Breast epithelium (tissue), 3 donors: ENCODE data around the gene CD247.

ENCODE experiments used
- CTCF ChIP-seq, 3 donors: fragments of 450-650 bp; IDR thresholded peaks; one replicate each; pipeline ENCODE4 v1.5.1; 2016 to 2017; ENCODE audit warnings: antibody characterized with exemption in 3 of 3, mild to moderate bottlenecking in 3 of 3, moderate library complexity in 3 of 3
- POLR2A ChIP-seq: fragments of 450-650 bp; IDR thresholded peaks from one replicate; pipeline ENCODE4 v1.6.1; 2016; ENCODE audit warnings: antibody characterized with exemption, mild to moderate bottlenecking, moderate library complexity
- POLR2AphosphoS5 ChIP-seq, 3 donors: sonication (generic); formaldehyde crosslinking; IDR thresholded peaks; one replicate each; pipeline ENCODE4 v1.6.1; 2017; ENCODE audit warnings: antibody characterized with exemption in 3 of 3

DNA sequence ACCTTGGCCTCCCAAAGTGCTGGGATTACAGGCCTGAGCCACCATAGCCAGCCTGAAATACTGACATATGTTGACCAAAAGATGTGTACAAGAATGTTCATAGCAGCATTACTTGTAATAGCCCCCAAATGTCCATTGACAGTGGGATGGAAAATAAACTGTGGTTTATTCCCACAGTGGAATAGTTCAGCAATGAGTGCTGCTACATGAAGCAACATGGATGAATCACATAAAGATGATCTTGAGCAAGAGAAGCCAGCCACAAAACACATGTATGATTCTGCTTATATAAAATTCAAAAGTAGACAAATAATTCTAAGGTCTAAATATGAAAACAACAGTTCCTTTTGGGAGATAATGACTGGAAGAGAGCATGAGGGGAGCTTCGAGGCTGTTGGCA, 44.4 kb upstream of the CD247 start:
- TF ChIP-seq CTCF (IDR thresholded peaks at IDR 0.05), result no peak
- no peak for TF ChIP-seq POLR2A
- TF ChIP-seq POLR2AphosphoS5 (IDR thresholded peaks at IDR 0.05), result no peak
